ENCODE measurements around the gene CPSF4L. TPM values are rescaled to one million over a fixed set of nuclear protein-coding genes. Genes with fewer than 3 reads are reported as not detected.

CPSF4L gene
- total RNA-seq, 1 donor from 2014 or later = not detected

- ATAC-seq (peak; percentile 31 to 32), DNase-seq (no peak)
- H3K36me3 ChIP-seq = peaks cover 6% of the 10 kb centered on the region
- TF ChIP-seq, protein P1, sequence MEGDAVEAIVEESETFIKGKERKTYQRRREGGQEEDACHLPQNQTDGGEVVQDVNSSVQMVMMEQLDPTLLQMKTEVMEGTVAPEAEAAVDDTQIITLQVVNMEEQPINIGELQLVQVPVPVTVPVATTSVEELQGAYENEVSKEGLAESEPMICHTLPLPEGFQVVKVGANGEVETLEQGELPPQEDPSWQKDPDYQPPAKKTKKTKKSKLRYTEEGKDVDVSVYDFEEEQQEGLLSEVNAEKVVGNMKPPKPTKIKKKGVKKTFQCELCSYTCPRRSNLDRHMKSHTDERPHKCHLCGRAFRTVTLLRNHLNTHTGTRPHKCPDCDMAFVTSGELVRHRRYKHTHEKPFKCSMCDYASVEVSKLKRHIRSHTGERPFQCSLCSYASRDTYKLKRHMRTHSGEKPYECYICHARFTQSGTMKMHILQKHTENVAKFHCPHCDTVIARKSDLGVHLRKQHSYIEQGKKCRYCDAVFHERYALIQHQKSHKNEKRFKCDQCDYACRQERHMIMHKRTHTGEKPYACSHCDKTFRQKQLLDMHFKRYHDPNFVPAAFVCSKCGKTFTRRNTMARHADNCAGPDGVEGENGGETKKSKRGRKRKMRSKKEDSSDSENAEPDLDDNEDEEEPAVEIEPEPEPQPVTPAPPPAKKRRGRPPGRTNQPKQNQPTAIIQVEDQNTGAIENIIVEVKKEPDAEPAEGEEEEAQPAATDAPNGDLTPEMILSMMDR (IDR thresholded peaks at IDR 0.05) = no peak
- peak overlapping the region; percentile 37 for H3K27ac ChIP-seq
- no peaks in the 10 kb centered on the region for H3K9me3 ChIP-seq
- intact Hi-C loops (cut with DNase I) = no loop called here
- H3K27me3 ChIP-seq (ENCODE audit: low read depth) = no peaks in the 10 kb centered on the region
- H3K4me1 ChIP-seq = peaks cover 16% of the 10 kb centered on the region
- no peak overlapping the region for H3K4me3 ChIP-seq
Measured at GRCh38 chr17:73278465-73279453, 17.1 kb upstream of the CPSF4L start.

- no peaks in the 10 kb centered on the region for H3K27me3 ChIP-seq (ENCODE audit: low read depth)
- DNase-seq = no peak
- TF ChIP-seq, protein P1 (IDR thresholded peaks at IDR 0.05) = no peak
- H3K36me3 ChIP-seq = no peaks in the 10 kb centered on the region
- ATAC-seq = peak in 1 of 2 donors; percentile 5
- H3K27ac ChIP-seq = no peak overlapping the region
- intact Hi-C loops (cut with DNase I) = no loop called here
- H3K4me3 ChIP-seq = no peak overlapping the region
- H3K4me1 ChIP-seq = peaks cover 16% of the 10 kb centered on the region
- no peaks in the 10 kb centered on the region for H3K9me3 ChIP-seq
Measured at GRCh38 chr17:73278049-73278464, 16.4 kb upstream of the CPSF4L start.

DNA sequence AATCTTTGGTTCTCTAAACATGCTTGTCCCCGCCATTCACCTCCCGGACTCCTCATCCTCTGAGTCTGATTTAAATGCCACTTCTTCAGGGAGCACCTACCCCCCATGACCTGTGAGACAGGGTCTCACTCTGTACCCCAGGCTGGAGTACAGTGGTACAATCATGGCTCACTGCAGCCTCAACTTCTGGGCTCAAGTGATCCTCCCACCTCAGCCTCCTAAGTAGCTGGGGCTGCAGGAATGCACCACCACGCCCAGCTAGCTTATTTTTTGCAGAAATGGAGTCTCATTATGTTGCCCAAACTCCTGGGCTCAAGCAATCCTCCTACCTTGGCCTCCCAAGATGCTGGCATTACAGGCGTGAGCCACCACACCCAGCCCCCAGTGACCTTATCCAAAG is 12.8 kb upstream of the CPSF4L start:
- no peak for ATAC-seq
- Histone ChIP-seq H3K27ac (no peak overlapping the region), H3K4me1 (peaks cover 16% of the 10 kb centered on the region), H3K4me3 (no peak overlapping the region), H3K36me3 (no peaks in the 10 kb centered on the region), H3K9me3 (no peaks in the 10 kb centered on the region), H3K27me3 (ENCODE audit: low read depth) (no peaks in the 10 kb centered on the region)
- intact Hi-C loops (cut with DNase I) = no loop called here
- no peak for DNase-seq
- TF ChIP-seq, protein P1 (IDR thresholded peaks at IDR 0.05) = no peak

GRCh38 chr17:73272906-73273218 is 11.2 kb upstream of the CPSF4L start:
- intact Hi-C loops (cut with DNase I) = no loop called here
- Histone ChIP-seq H3K9me3 (no peaks in the 10 kb centered on the region), H3K36me3 (no peaks in the 10 kb centered on the region), H3K4me1 (no peaks in the 10 kb centered on the region), H3K4me3 (no peak overlapping the region), H3K27ac (no peak overlapping the region), H3K27me3 (ENCODE audit: low read depth) (no peaks in the 10 kb centered on the region)
- no peak for DNase-seq
- TF ChIP-seq, protein P1 (IDR thresholded peaks at IDR 0.05) = no peak
- ATAC-seq = no peak

GRCh38 chr17:73271072-73271471 is 9.4 kb upstream of the CPSF4L start:
- H3K4me3 ChIP-seq = no peak overlapping the region
- H3K36me3 ChIP-seq = no peaks in the 10 kb centered on the region
- H3K9me3 ChIP-seq = no peaks in the 10 kb centered on the region
- no peaks in the 10 kb centered on the region for H3K27me3 ChIP-seq (ENCODE audit: low read depth)
- no peaks in the 10 kb centered on the region for H3K4me1 ChIP-seq
- no peak for ATAC-seq
- intact Hi-C loops (cut with DNase I) = no loop called here
- TF ChIP-seq, protein P1 (IDR thresholded peaks at IDR 0.05) = no peak
- no peak for DNase-seq
- H3K27ac ChIP-seq = no peak overlapping the region

Measured in lower lobe of right lung (tissue), 2 donors.